Loucy (cell line): Measurements from ENCODE around the gene PDZD4.

Experiments
- H2AFZ ChIP-seq: fragments of 200-600 bp; sonication (generic); 2 replicates; pipeline ENCODE4 v1.6.0; 2016; ENCODE audit warnings: antibody characterized with exemption, mild to moderate bottlenecking, low read length, moderate library complexity
- H3F3A ChIP-seq: fragments of 200-600 bp; 2 replicates; pipeline ENCODE4 v1.6.0; 2016; ENCODE audit warnings: antibody characterized with exemption, low read depth, mild to moderate bottlenecking
- H3K27me3 ChIP-seq: fragments of 200-600 bp; sonication (generic); 2 replicates; pipeline ENCODE4 v1.6.1; 2014; ENCODE audit warnings: low read length, mild to moderate bottlenecking; ENCODE audit not compliant: insufficient read depth, poor library complexity, severe bottlenecking
- H3K36me3 ChIP-seq: fragments of 200-600 bp; sonication (generic); 2 replicates; pipeline ENCODE4 v1.6.1; 2016; ENCODE audit warnings: low read length; ENCODE audit not compliant: insufficient read depth
- H3K4me1 ChIP-seq: fragments of 200-600 bp; sonication (generic); 2 replicates; pipeline ENCODE4 v1.5.1; 2014; ENCODE audit warnings: low read length, mild to moderate bottlenecking; ENCODE audit not compliant: insufficient read depth, poor library complexity, severe bottlenecking
- H3K4me2 ChIP-seq: fragments of 200-600 bp; sonication (generic); 2 replicates; pipeline ENCODE4 v1.6.0; 2014; ENCODE audit warnings: antibody characterized with exemption, low read length, low read depth, mild to moderate bottlenecking; ENCODE audit not compliant: poor library complexity, severe bottlenecking
- H3K4me3 ChIP-seq: fragments of 200-600 bp; sonication (generic); 2 replicates; pipeline ENCODE4 v1.5.1; 2014; ENCODE audit warnings: low read length, mild to moderate bottlenecking, mixed read lengths; ENCODE audit not compliant: poor library complexity, severe bottlenecking
- H3K79me2 ChIP-seq: fragments of 200-600 bp; sonication (generic); 2 replicates; pipeline ENCODE4 v1.6.1; 2014; ENCODE audit warnings: low read length; ENCODE audit not compliant: insufficient read depth
- H3K9ac ChIP-seq: fragments of 200-600 bp; sonication (generic); 2 replicates; pipeline ENCODE4 v1.6.0; 2014; ENCODE audit warnings: mild to moderate bottlenecking, low read depth, low read length, moderate library complexity; ENCODE audit not compliant: poor library complexity, severe bottlenecking
- H3K9me2 ChIP-seq: fragments of 200-600 bp; sonication (generic); replicated peaks from 2 replicates; pipeline ENCODE4 v1.6.1; 2016; ENCODE audit warnings: low read depth, low read length, mixed read lengths
- H3K9me3 ChIP-seq: fragments of 200-600 bp; sonication (generic); 2 replicates; pipeline ENCODE4 v1.6.1; 2014; ENCODE audit warnings: mild to moderate bottlenecking, antibody characterized with exemption, low read length, low read depth; ENCODE audit not compliant: insufficient read depth
- H4K20me1 ChIP-seq: fragments of 200-600 bp; sonication (generic); 2 replicates; pipeline ENCODE4 v1.6.0; 2014; ENCODE audit warnings: antibody characterized with exemption, low read length, mild to moderate bottlenecking; ENCODE audit not compliant: insufficient read depth, poor library complexity, severe bottlenecking
- CTCF ChIP-seq: fragments of 200-600 bp; sonication (generic); conservative IDR thresholded peaks from 2 replicates; pipeline ENCODE4 v1.5.1; 2014; ENCODE audit warnings: mild to moderate bottlenecking, antibody characterized with exemption, low read length
- EZH2phosphoT487 ChIP-seq: fragments of 200-600 bp; IDR thresholded peaks from 2 replicates; pipeline ENCODE4 v1.6.1; 2018; ENCODE audit warnings: antibody characterized with exemption, mild to moderate bottlenecking, moderate library complexity, borderline replicate concordance

The PDZD4 gene

GRCh38 chrX:153870791-153871360 is 40.5 kb upstream of the PDZD4 start:
- no peaks in the 10 kb centered on the region for H3K36me3 ChIP-seq
- H3K79me2 ChIP-seq: no peaks in the 10 kb centered on the region
- H3K4me2 ChIP-seq: no peak overlapping the region
- no peak overlapping the region for H2AFZ ChIP-seq
- TF ChIP-seq CTCF: no peak
- TF ChIP-seq EZH2phosphoT487: no peak
- H3K9me2 ChIP-seq: no peaks in the 10 kb centered on the region
- no peak overlapping the region for H3K4me3 ChIP-seq
- H4K20me1 ChIP-seq: no peaks in the 10 kb centered on the region
- H3K9ac ChIP-seq: no peak overlapping the region
- no peaks in the 10 kb centered on the region for H3K27me3 ChIP-seq
- no peaks in the 10 kb centered on the region for H3K9me3 ChIP-seq
- H3F3A ChIP-seq: no peaks in the 10 kb centered on the region
- no peaks in the 10 kb centered on the region for H3K4me1 ChIP-seq

DNA sequence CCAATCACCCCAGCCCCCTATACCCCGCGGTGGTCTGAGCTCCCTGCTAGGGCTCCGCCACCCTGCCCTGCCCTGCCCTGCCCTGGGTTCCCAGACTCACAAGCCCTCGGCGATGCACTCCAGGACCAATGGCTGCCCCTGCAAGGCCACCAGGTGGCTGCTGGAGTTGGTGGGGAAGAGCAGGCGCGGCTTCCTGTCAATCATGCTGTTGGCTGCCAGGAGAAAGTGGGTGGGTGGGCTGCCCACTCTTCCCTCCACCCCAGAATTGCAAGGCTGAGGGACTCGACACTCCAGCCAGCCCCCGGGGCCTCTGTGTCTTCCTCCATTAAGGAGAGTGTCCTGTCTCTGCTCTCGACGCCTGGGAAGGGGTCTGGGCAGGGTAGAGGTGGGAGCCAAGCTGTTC is 39.9 kb upstream of the PDZD4 start:
- TF ChIP-seq EZH2phosphoT487 (no peak), CTCF (no peak)
- H3K79me2 ChIP-seq: no peaks in the 10 kb centered on the region
- H3K9me2 ChIP-seq: no peaks in the 10 kb centered on the region
- H3K4me2 ChIP-seq: no peak overlapping the region
- H3K4me1 ChIP-seq: no peaks in the 10 kb centered on the region
- H3K36me3 ChIP-seq: no peaks in the 10 kb centered on the region
- no peaks in the 10 kb centered on the region for H3K9me3 ChIP-seq
- H3F3A ChIP-seq: no peaks in the 10 kb centered on the region
- H3K27me3 ChIP-seq: no peaks in the 10 kb centered on the region
- no peak overlapping the region for H3K4me3 ChIP-seq
- no peak overlapping the region for H2AFZ ChIP-seq
- no peaks in the 10 kb centered on the region for H4K20me1 ChIP-seq
- no peak overlapping the region for H3K9ac ChIP-seq

DNA sequence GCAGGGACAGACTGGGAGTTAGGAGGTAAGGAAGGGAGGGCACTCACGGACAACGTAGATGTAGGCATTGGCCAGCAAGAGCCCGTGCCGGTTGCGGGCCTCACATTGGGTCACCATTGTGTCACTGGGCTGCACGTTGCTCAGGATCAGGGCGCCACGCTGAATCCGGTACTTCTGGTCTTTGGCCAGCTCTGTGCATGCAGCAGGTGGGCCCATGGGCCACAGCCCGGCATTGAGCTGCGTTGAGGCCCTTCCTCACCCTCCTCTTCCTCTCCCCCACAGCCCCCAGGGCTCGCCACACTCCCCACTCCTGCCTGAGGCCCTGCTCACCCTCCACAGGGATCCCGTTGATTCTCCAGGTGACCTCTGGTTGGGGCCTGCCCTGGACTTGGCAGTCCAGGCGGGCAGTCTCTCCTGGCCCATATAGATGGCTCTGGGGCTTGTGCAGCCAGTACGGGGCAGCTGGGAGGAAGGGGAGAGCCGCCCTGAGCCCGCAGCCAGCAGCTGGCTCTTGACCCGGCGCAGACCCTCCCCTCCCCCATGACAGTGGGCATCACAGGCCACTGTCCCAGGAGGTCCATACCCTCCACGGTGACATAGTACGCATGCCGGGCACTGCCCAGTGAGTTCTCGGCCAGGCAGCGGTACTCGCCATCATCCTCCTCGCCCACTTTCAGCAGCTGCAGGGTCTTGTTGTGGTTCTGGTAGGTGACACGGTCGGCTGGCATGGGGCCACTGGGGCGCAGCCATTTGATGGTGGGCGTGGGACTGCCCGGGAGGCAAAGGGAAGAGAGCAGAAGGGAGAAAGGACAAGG is 39.3 kb upstream of the PDZD4 start:
- TF ChIP-seq CTCF (no peak), EZH2phosphoT487 (no peak)
- no peak overlapping the region for H2AFZ ChIP-seq
- no peak overlapping the region for H3K9ac ChIP-seq
- H3K9me3 ChIP-seq: no peaks in the 10 kb centered on the region
- H3K9me2 ChIP-seq: no peaks in the 10 kb centered on the region
- H3K79me2 ChIP-seq: no peaks in the 10 kb centered on the region
- H3K4me2 ChIP-seq: no peak overlapping the region
- no peaks in the 10 kb centered on the region for H3K4me1 ChIP-seq
- no peak overlapping the region for H3K4me3 ChIP-seq
- H4K20me1 ChIP-seq: no peaks in the 10 kb centered on the region
- no peaks in the 10 kb centered on the region for H3F3A ChIP-seq
- no peaks in the 10 kb centered on the region for H3K36me3 ChIP-seq
- no peaks in the 10 kb centered on the region for H3K27me3 ChIP-seq
